Esophagus muscularis mucosa (tissue), 3 donors: ENCODE results near the gene CENPC.

ENCODE experiments used
- CTCF ChIP-seq, 3 experiments: fragments of 200-600 bp in 2 of 3; fragments of 450-650 bp in 1 of 3; sonication (generic) in 2 of 3; IDR thresholded peaks; one replicate each; pipeline ENCODE4 v1.5.1; 2017 to 2019; ENCODE audit warnings: antibody characterized with exemption in 3 of 3, mild to moderate bottlenecking in 2 of 3, moderate library complexity in 1 of 3
- POLR2A ChIP-seq: fragments of 450-650 bp; IDR thresholded peaks from one replicate; pipeline ENCODE4 v1.6.1; 2017; ENCODE audit warnings: antibody characterized with exemption, moderate library complexity, mild to moderate bottlenecking, low read depth
- POLR2AphosphoS5 ChIP-seq, 2 donors: sonication (generic); formaldehyde crosslinking; IDR thresholded peaks; one replicate each; pipeline ENCODE4 v1.6.1; 2017; ENCODE audit warnings: antibody characterized with exemption in 2 of 2

GRCh38 chr4:67451464-67451863 is 93.8 kb downstream of the CENPC start:
- TF ChIP-seq POLR2AphosphoS5 (IDR thresholded peaks at IDR 0.05) (no peak), CTCF (IDR thresholded peaks at IDR 0.05) (no peak), POLR2A (no peak)
